OCI-LY3 (cell line): ENCODE data around the gene SLPI.

Source experiments
- CTCF ChIP-seq: fragments of 200-600, 300-600 bp; sonication (generic); IDR thresholded peaks from 2 replicates; pipeline ENCODE4 v1.5.1; 2014; ENCODE audit warnings: antibody characterized with exemption, low read length, low read depth
- EZH2phosphoT487 ChIP-seq: fragments of 200-600 bp; shearing (Covaris generic); IDR thresholded peaks from 2 replicates; pipeline ENCODE4 v1.6.1; 2018; ENCODE audit warnings: antibody characterized with exemption, mixed run types, low read depth

- TF ChIP-seq CTCF (no peak), EZH2phosphoT487 (no peak)
Measured at GRCh38 chr20:45269056-45269455, 14.7 kb upstream of the SLPI start.
